Measurements from ENCODE around the gene APBA2. TPM values are rescaled to one million over a fixed set of nuclear protein-coding genes. Genes with fewer than 3 reads are reported as not detected.

The APBA2 gene
- total and polyA plus RNA-seq, 2 of the 13 experiments (the other 11 are each of a cell fraction or from before 2014, with no cell fraction given) = 0.62 to 2.3 TPM

DNA sequence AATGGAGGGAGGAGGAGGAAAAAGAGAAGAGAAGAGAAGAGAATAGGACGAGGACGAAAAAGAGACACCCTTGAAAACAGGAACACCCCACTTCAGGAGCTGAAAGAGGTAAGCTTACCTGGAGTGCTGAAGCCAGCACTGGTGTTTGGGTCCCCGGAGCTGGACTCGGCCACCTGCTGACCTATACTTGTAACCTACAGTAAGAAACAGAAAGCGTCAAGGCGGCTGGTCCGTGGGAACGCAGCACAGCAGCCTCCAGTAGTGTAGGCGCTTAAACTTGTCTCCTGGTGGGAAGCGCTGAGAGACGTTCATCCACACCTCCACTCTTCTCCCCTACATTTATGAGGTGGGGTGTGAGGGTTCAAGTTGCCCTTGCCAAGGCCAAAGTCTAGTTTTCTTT, 242.9 kb downstream of the APBA2 start:
- POLR2A ChIA-PET = no interaction called here

DNA sequence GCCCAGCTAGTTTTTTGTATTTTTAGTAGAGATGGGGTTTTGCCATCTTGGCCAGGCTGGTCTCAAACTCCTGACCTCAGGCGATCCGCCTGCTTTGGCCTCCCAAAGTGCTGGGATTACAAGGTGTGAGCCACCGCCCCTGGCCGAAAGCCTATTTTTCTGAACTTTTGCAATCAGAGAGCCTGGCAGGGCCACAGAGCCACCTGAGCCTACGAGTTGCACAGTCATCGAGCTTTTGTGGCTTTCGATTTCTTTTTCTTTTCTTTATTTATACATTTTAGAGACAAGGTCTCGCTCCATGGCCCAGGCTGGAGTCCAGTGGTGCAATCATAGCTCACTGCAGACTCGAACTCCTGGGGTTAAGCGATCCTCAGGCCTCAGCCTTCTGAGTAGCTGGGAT, 243.4 kb downstream of the APBA2 start:
- Histone ChIP-seq H3K4me3 (replicated peaks in 1 of 3; ENCODE audit: insufficient read depth in 1 of 3, low read depth in 2 of 3, low read length in 3 of 3) (no peak overlapping the region), H3K4me2 (ENCODE audit: low read depth, low read length) (no peak overlapping the region), H3K4me1 (ENCODE audit: insufficient read depth, low read length) (no peaks in the 10 kb centered on the region), H3K9me3 (ENCODE audit: low read length) (no peaks in the 10 kb centered on the region), H3K9ac (ENCODE audit: insufficient read depth, low read depth, low read length) (no peak overlapping the region), H3K27ac (ENCODE audit: extremely low read length, insufficient read depth, low read length) (no peak overlapping the region), H3K79me2 (ENCODE audit: insufficient read depth, low read length) (no peaks in the 10 kb centered on the region), H3K27me3 (ENCODE audit: control insufficient read depth in 1 of 2, insufficient read depth in 2 of 2, low read length in 2 of 2) (peaks cover 0 to 16% of the 10 kb centered on the region in 2 experiments; a peak in 2 of 5 replicates), H4K20me1 (ENCODE audit: insufficient read depth, low read length) (no peaks in the 10 kb centered on the region), H3K36me3 (replicated peaks in 1 of 2; ENCODE audit: control insufficient read depth in 1 of 2, insufficient read depth in 2 of 2, low read length in 2 of 2) (no peaks in the 10 kb centered on the region), H2AFZ (ENCODE audit: low read length) (no peak overlapping the region)
- intact Hi-C loops (cut with micrococcal nuclease; ENCODE audit: unreplicated experiment) = no loop called here
- no peak for FAIRE-seq
- BruUV-seq (replicated peaks) = no TSS peak
- POLR2A ChIA-PET = no interaction called here
- CTCF ChIA-PET (ENCODE audit: low intra/inter-chr PET ratio, low total read pairs) = no interaction called here
- no peak for ATAC-seq
- 32% methylated on average over 10 of the region's 10 CpGs for WGBS (ENCODE audit: low lambda C conversion rate)
- DNase-seq (ENCODE audit: low spot score) = no peak
- in situ Hi-C loops (cut with HindIII; ENCODE audit: extremely low pct_ligation_motif_present, low pct_unique_long_range_greater_than_20kb) = no loop called here
- no peak for TF ChIP-seq SP2 (CRISPR knock-in tag; IDR thresholded peaks at IDR 0.05)
- TF ChIP-seq ZNF24 (IDR thresholded peaks at IDR 0.05) = no peak
- no peak for TF ChIP-seq MTA1 (CRISPR knock-in tag; IDR thresholded peaks at IDR 0.05; ENCODE audit: borderline replicate concordance)
- TF ChIP-seq, protein P1, sequence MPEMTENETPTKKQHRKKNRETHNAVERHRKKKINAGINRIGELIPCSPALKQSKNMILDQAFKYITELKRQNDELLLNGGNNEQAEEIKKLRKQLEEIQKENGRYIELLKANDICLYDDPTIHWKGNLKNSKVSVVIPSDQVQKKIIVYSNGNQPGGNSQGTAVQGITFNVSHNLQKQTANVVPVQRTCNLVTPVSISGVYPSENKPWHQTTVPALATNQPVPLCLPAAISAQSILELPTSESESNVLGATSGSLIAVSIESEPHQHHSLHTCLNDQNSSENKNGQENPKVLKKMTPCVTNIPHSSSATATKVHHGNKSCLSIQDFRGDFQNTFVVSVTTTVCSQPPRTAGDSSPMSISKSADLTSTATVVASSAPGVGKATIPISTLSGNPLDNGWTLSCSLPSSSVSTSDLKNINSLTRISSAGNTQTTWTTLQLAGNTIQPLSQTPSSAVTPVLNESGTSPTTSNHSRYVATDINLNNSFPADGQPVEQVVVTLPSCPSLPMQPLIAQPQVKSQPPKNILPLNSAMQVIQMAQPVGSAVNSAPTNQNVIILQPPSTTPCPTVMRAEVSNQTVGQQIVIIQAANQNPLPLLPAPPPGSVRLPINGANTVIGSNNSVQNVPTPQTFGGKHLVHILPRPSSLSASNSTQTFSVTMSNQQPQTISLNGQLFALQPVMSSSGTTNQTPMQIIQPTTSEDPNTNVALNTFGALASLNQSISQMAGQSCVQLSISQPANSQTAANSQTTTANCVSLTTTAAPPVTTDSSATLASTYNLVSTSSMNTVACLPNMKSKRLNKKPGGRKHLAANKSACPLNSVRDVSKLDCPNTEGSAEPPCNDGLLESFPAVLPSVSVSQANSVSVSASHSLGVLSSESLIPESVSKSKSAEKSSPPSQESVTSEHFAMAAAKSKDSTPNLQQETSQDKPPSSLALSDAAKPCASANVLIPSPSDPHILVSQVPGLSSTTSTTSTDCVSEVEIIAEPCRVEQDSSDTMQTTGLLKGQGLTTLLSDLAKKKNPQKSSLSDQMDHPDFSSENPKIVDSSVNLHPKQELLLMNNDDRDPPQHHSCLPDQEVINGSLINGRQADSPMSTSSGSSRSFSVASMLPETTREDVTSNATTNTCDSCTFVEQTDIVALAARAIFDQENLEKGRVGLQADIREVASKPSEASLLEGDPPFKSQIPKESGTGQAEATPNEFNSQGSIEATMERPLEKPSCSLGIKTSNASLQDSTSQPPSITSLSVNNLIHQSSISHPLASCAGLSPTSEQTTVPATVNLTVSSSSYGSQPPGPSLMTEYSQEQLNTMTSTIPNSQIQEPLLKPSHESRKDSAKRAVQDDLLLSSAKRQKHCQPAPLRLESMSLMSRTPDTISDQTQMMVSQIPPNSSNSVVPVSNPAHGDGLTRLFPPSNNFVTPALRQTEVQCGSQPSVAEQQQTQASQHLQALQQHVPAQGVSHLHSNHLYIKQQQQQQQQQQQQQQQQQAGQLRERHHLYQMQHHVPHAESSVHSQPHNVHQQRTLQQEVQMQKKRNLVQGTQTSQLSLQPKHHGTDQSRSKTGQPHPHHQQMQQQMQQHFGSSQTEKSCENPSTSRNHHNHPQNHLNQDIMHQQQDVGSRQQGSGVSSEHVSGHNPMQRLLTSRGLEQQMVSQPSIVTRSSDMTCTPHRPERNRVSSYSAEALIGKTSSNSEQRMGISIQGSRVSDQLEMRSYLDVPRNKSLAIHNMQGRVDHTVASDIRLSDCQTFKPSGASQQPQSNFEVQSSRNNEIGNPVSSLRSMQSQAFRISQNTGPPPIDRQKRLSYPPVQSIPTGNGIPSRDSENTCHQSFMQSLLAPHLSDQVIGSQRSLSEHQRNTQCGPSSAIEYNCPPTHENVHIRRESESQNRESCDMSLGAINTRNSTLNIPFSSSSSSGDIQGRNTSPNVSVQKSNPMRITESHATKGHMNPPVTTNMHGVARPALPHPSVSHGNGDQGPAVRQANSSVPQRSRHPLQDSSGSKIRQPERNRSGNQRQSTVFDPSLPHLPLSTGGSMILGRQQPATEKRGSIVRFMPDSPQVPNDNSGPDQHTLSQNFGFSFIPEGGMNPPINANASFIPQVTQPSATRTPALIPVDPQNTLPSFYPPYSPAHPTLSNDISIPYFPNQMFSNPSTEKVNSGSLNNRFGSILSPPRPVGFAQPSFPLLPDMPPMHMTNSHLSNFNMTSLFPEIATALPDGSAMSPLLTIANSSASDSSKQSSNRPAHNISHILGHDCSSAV (CRISPR knock-in tag; IDR thresholded peaks at IDR 0.05; ENCODE audit: borderline replicate concordance) = no peak
- TF ChIP-seq CENPX (CRISPR knock-in tag; IDR thresholded peaks at IDR 0.05) = no peak
- no peak for TF ChIP-seq ZNF678 (CRISPR knock-in tag; IDR thresholded peaks at IDR 0.05)
- no peak for TF ChIP-seq ERF (CRISPR knock-in tag; IDR thresholded peaks at IDR 0.05)
- no peak for TF ChIP-seq BORCS8-MEF2B (CRISPR knock-in tag; IDR thresholded peaks at IDR 0.05)
- no peak for TF ChIP-seq ZNF782 (CRISPR knock-in tag; IDR thresholded peaks at IDR 0.05; ENCODE audit: borderline replicate concordance)
- TF ChIP-seq ZNF720 (CRISPR knock-in tag; IDR thresholded peaks at IDR 0.05) = no peak

More for the DNA sequence above, 242.9 kb downstream of the APBA2 start:
- H3K4me3 ChIP-seq (replicated peaks in 1 of 3; ENCODE audit: insufficient read depth in 1 of 3, low read depth in 2 of 3, low read length in 3 of 3) = no peak overlapping the region
- intact Hi-C loops (cut with micrococcal nuclease; ENCODE audit: unreplicated experiment) (no loop called here), in situ Hi-C loops (cut with HindIII; ENCODE audit: extremely low pct_ligation_motif_present, low pct_unique_long_range_greater_than_20kb) (no loop called here)
- DNase-seq (ENCODE audit: low spot score) (no peak), FAIRE-seq (no peak), ATAC-seq (no peak)
- no peaks in the 10 kb centered on the region for H3K36me3 ChIP-seq (replicated peaks in 1 of 2; ENCODE audit: control insufficient read depth in 1 of 2, insufficient read depth in 2 of 2, low read length in 2 of 2)
- no peak overlapping the region for H3K27ac ChIP-seq (ENCODE audit: extremely low read length, insufficient read depth, low read length)
- WGBS (ENCODE audit: low lambda C conversion rate) = 31% methylated on average over 11 of the region's 11 CpGs
- no peak overlapping the region for H3K9ac ChIP-seq (ENCODE audit: insufficient read depth, low read depth, low read length)
- no peaks in the 10 kb centered on the region for H3K9me3 ChIP-seq (ENCODE audit: low read length)
- TF ChIP-seq FOSL2 (CRISPR knock-in tag; IDR thresholded peaks at IDR 0.05) (no peak), SIN3A (IDR thresholded peaks at IDR 0.05; ENCODE audit: borderline replicate concordance, low read depth, low read length) (no peak), NCOR1 (IDR thresholded peaks at IDR 0.05; ENCODE audit: borderline replicate concordance, low read length) (no peak), ZNF263 (CRISPR knock-in tag; IDR thresholded peaks at IDR 0.05) (no peak), ZNF549 (CRISPR knock-in tag; IDR thresholded peaks at IDR 0.05) (no peak), ZFP36L2 (CRISPR knock-in tag; IDR thresholded peaks at IDR 0.05) (no peak)
- no peaks in the 10 kb centered on the region for H3K79me2 ChIP-seq (ENCODE audit: insufficient read depth, low read length)
- H3K27me3 ChIP-seq (ENCODE audit: control insufficient read depth in 1 of 2, insufficient read depth in 2 of 2, low read length in 2 of 2) = peaks cover 0 to 16% of the 10 kb centered on the region in 2 experiments; a peak in 2 of 5 replicates
- CTCF ChIA-PET (ENCODE audit: low intra/inter-chr PET ratio, low total read pairs) = no interaction called here
- no peak overlapping the region for H2AFZ ChIP-seq (ENCODE audit: low read length)
- no peaks in the 10 kb centered on the region for H4K20me1 ChIP-seq (ENCODE audit: insufficient read depth, low read length)
- no peaks in the 10 kb centered on the region for H3K4me1 ChIP-seq (ENCODE audit: insufficient read depth, low read length)
- no peak overlapping the region for H3K4me2 ChIP-seq (ENCODE audit: low read depth, low read length)
- BruUV-seq (replicated peaks) = no TSS peak

Data from HepG2 (cell line).